Hepatocyte (in vitro differentiated cells): Measurements from ENCODE around the gene COL4A2.

ENCODE experiments used
- CTCF ChIP-seq: fragments of 200-600 bp; sonication (generic); IDR thresholded peaks from 2 replicates; pipeline ENCODE4 v1.5.1; 2016; ENCODE audit warnings: antibody characterized with exemption, mild to moderate bottlenecking; ENCODE audit not compliant: poor library complexity
- EZH2 ChIP-seq: fragments of 200-600 bp; sonication (generic); IDR thresholded peaks from 2 replicates; pipeline ENCODE4 v1.6.1; 2016; ENCODE audit warnings: antibody characterized with exemption, mild to moderate bottlenecking, borderline replicate concordance

- TF ChIP-seq EZH2 (no peak), CTCF (no peak)
Observed at GRCh38 chr13:110554227-110554836, 247.2 kb downstream of the COL4A2 start.
